Fibroblast of lung (primary cell): ENCODE results near the gene VPS50. TPM values are rescaled to one million over a fixed set of nuclear protein-coding genes. Genes with fewer than 3 reads are reported as not detected.
"Not testable (repeated sequence)": the region's sequence is repeated elsewhere in the genome, so short reads cannot be mapped to it uniquely, and the experiment has no call there.

Experiments used
- DNase-seq, 2 donors: peaks; one replicate each; pipeline versions ENCODE4 v3.0.0 to v3.0.0-alpha.2; 2010; ENCODE audit warnings: low read depth in 2 of 2
- H2AFZ ChIP-seq: 2 replicates; pipeline ENCODE4 v1.5.1; 2012; ENCODE audit warnings: low read length, control low read depth, inconsistent platforms
- H3K27ac ChIP-seq: 2 replicates; pipeline ENCODE4 v1.5.1; 2011; ENCODE audit warnings: low read length, control low read depth; ENCODE audit not compliant: insufficient read depth
- H3K27me3 ChIP-seq: 2 replicates; pipeline ENCODE4 v1.5.1; 2011; ENCODE audit warnings: mild to moderate bottlenecking, low read length; ENCODE audit not compliant: control insufficient read depth, insufficient read depth
- H3K36me3 ChIP-seq: 2 replicates; pipeline ENCODE4 v1.5.1; 2011; ENCODE audit warnings: low read length; ENCODE audit not compliant: control insufficient read depth, insufficient read depth
- H3K4me1 ChIP-seq: 2 replicates; pipeline ENCODE4 v1.5.1; 2011; ENCODE audit warnings: low read length; ENCODE audit not compliant: control insufficient read depth, insufficient read depth; ENCODE audit errors: extremely low read depth
- H3K4me2 ChIP-seq: 2 replicates; pipeline ENCODE4 v1.5.1; 2011; ENCODE audit warnings: low read length, control low read depth; ENCODE audit not compliant: insufficient read depth; ENCODE audit errors: extremely low read depth
- H3K4me3 ChIP-seq, 4 experiments: fragments of 200-600 bp in 1 of 4; sonication (generic) in 1 of 4; replicated peaks in 1 of 4; 2 replicates each; pipeline ENCODE4 v1.5.1; 2011 to 2016; ENCODE audit warnings: low read length in 4 of 4, low read depth in 3 of 4, mild to moderate bottlenecking in 3 of 4, control low read depth in 2 of 4, inconsistent platforms in 1 of 4, mixed read lengths in 1 of 4; ENCODE audit not compliant: insufficient read depth in 1 of 4; ENCODE audit errors: control extremely low read depth in 1 of 4
- H3K79me2 ChIP-seq: 2 replicates; pipeline ENCODE4 v1.5.1; 2012; ENCODE audit warnings: mild to moderate bottlenecking, low read length, inconsistent platforms; ENCODE audit not compliant: control insufficient read depth, insufficient read depth
- H3K9ac ChIP-seq: 2 replicates; pipeline ENCODE4 v1.5.1; 2011; ENCODE audit warnings: mild to moderate bottlenecking, low read length, control low read depth; ENCODE audit not compliant: insufficient read depth
- H3K9me3 ChIP-seq: 2 replicates; pipeline ENCODE4 v1.5.1; 2012; ENCODE audit warnings: low read depth, low read length; ENCODE audit not compliant: control insufficient read depth, insufficient read depth
- H4K20me1 ChIP-seq: 2 replicates; pipeline ENCODE4 v1.5.1; 2011; ENCODE audit warnings: low read length; ENCODE audit not compliant: control insufficient read depth, insufficient read depth; ENCODE audit errors: extremely low read depth
- EZH2 ChIP-seq: IDR thresholded peaks from 2 replicates; pipeline ENCODE4 v1.5.1; 2012; ENCODE audit warnings: low read length, control low read depth, mild to moderate bottlenecking; ENCODE audit errors: missing control alignments
- polyA plus RNA-seq, 2 donors: library from polyadenylated mRNA; depleted of rRNA in 1 of 2; stranded (reverse) in 1 of 2; unstranded in 1 of 2; fragments of >200 nt; gene quantifications; 2 replicates each; pipeline ENCODE4 v1.2.1, GENCODE V29; 2011 to 2012; ENCODE audit warnings: missing spikeins in 1 of 2
- total RNA-seq: library from RNA; depleted of rRNA; stranded (reverse); fragments of >200 nt; gene quantifications from 2 replicates; pipeline ENCODE4 v1.2.1, GENCODE V29; 2014
- TF ChIP-seq, protein P1 (sequence below), 2 donors: IDR thresholded peaks in 1 of 2; conservative IDR thresholded peaks in 1 of 2; 1 replicate in 1 of 2; 2 replicates in 1 of 2; pipeline ENCODE4 v1.5.1; 2011 to 2012; ENCODE audit warnings: low read length in 2 of 2, control low read depth in 1 of 2, inconsistent platforms in 1 of 2, low read depth in 1 of 2, mild to moderate bottlenecking in 1 of 2

VPS50 gene
- total and polyA plus RNA-seq, 2 donors (not counting 1 experiment from before 2014, with no cell fraction given) = 16.1 to 46.4 TPM

DNA sequence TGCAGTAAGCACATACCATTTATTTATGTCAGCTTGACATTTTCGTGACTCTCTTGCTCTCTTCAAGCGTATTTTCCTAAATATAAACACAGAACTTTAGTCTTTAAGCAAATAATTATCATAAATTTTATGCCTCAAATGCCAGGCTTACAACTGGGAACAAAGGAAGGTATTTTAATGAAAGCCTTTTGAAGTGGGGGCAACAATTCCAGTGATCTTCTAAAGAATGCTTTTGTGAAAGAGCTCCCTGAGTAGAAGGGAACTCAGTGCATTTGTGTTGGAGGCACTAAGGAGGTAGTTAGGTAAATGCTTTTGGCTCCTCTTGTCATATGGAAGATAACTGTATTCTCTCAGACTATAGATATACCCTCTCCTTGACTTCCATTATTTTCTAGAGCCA, 104.9 kb downstream of the VPS50 start:
- TF ChIP-seq EZH2 = no peak
- TF ChIP-seq, protein P1, sequence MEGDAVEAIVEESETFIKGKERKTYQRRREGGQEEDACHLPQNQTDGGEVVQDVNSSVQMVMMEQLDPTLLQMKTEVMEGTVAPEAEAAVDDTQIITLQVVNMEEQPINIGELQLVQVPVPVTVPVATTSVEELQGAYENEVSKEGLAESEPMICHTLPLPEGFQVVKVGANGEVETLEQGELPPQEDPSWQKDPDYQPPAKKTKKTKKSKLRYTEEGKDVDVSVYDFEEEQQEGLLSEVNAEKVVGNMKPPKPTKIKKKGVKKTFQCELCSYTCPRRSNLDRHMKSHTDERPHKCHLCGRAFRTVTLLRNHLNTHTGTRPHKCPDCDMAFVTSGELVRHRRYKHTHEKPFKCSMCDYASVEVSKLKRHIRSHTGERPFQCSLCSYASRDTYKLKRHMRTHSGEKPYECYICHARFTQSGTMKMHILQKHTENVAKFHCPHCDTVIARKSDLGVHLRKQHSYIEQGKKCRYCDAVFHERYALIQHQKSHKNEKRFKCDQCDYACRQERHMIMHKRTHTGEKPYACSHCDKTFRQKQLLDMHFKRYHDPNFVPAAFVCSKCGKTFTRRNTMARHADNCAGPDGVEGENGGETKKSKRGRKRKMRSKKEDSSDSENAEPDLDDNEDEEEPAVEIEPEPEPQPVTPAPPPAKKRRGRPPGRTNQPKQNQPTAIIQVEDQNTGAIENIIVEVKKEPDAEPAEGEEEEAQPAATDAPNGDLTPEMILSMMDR (conservative IDR thresholded peaks at IDR 0.05 in 1 of 2, IDR thresholded peaks at IDR 0.05 in 1 of 2; ENCODE audit: low read depth in 1 of 2, low read length in 2 of 2) = no peak
- H3K36me3 ChIP-seq = no peaks in the 10 kb centered on the region

DNA sequence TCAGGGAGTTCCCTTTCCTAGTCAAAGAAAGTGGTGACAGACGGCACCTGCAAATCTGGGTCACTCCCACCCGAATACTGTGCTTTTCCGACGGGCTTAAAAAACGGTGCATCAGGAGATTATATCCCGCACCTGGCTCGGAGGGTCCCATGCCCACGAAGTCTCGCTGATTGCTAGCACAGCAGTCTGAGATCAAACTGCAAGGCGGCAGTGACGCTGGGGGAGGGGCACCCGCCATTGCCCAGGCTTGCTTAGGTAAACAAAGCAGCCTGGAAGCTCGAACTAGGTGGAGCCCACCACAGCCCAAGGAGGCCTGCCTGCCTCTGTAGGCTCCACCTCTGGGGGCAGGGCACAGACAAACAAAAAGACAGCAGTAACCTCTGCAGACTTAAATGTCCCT, 110.0 kb downstream of the VPS50 start:
- H3K27ac ChIP-seq, H3K27me3 ChIP-seq, H3K4me2 ChIP-seq, H3K9me3 ChIP-seq, H3K9ac ChIP-seq, H3K4me3 ChIP-seq, H4K20me1 ChIP-seq, H3K79me2 ChIP-seq, H3K36me3 ChIP-seq, DNase-seq, H3K4me1 ChIP-seq, H2AFZ ChIP-seq: not testable (repeated sequence)

More for the DNA sequence above, 104.9 kb downstream of the VPS50 start:
- no peak for DNase-seq
- Histone ChIP-seq H4K20me1 (no peaks in the 10 kb centered on the region), H2AFZ (no peak overlapping the region), H3K4me3 (no peak overlapping the region), H3K9me3 (no peaks in the 10 kb centered on the region), H3K27ac (no peak overlapping the region), H3K79me2 (no peaks in the 10 kb centered on the region), H3K4me1 (no peaks in the 10 kb centered on the region), H3K27me3 (no peaks in the 10 kb centered on the region), H3K4me2 (no peak overlapping the region), H3K9ac (no peak overlapping the region)

DNA sequence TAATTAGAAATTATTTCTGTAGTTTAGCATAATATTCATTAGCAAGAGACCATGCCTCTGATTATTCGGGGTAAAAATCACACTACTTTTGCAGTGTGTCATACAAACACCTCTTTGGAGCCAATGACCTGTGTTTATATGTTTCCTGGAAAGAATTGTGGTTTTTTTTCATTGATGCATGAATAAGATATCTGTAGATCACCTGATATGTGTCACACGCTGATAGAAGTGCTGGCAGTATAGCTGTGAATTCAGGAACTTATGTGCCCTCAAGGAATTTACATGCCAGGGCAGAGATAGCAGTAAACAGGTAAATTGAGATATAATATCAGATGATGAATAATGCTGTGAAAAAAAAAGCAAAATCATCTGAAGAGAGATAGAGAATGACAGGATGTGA, 118.2 kb downstream of the VPS50 start:
- Histone ChIP-seq H3K4me3 (no peak overlapping the region), H3K9me3 (no peaks in the 10 kb centered on the region), H2AFZ (no peak overlapping the region), H3K4me2 (no peak overlapping the region), H3K9ac (no peak overlapping the region), H3K27me3 (no peaks in the 10 kb centered on the region), H4K20me1 (no peaks in the 10 kb centered on the region), H3K79me2 (no peaks in the 10 kb centered on the region), H3K4me1 (no peaks in the 10 kb centered on the region), H3K27ac (no peak overlapping the region), H3K36me3 (no peaks in the 10 kb centered on the region)
- TF ChIP-seq, protein P1 (conservative IDR thresholded peaks at IDR 0.05 in 1 of 2, IDR thresholded peaks at IDR 0.05 in 1 of 2; ENCODE audit: low read depth in 1 of 2, low read length in 2 of 2) = no peak
- TF ChIP-seq EZH2 = no peak
- no peak for DNase-seq
